Measurements from ENCODE around the gene KCNIP1. TPM values are rescaled to one million over a fixed set of nuclear protein-coding genes. Genes with fewer than 3 reads are reported as not detected.

KCNIP1 gene
- total and polyA plus RNA-seq, 10 of the 15 experiments (the other 5 are each of a cell fraction or from before 2014, with no cell fraction given) = not detected

- no peak for TF ChIP-seq SP1 (IDR thresholded peaks at IDR 0.05; ENCODE audit: low read depth, low read length)
- TF ChIP-seq ZBTB33 (IDR thresholded peaks at IDR 0.05) = no peak
- no peak for TF ChIP-seq POLR2AphosphoS5 (IDR thresholded peaks at IDR 0.05; ENCODE audit: low read length)
- no peak for TF ChIP-seq E2F8 (IDR thresholded peaks at IDR 0.05; ENCODE audit: low read depth, partially characterized antibody)
- no peak for TF ChIP-seq KDM1A (IDR thresholded peaks at IDR 0.05; ENCODE audit: borderline replicate concordance)
- TF ChIP-seq RELA (IDR thresholded peaks at IDR 0.05; ENCODE audit: borderline replicate concordance, partially characterized antibody) = no peak
- TF ChIP-seq WRNIP1 (IDR thresholded peaks at IDR 0.05; ENCODE audit: borderline replicate concordance, low read depth, low read length) = no peak
- TF ChIP-seq NR2C1 (IDR thresholded peaks at IDR 0.05) = no peak
- no peak for TF ChIP-seq ZBED1 (IDR thresholded peaks at IDR 0.05; ENCODE audit: borderline replicate concordance)
- TF ChIP-seq IKZF1 (conservative IDR thresholded peaks at IDR 0.05) = no peak
- no peak for TF ChIP-seq SUZ12 (IDR thresholded peaks at IDR 0.05; ENCODE audit: unreplicated experiment)
- TF ChIP-seq IRF4 (IDR thresholded peaks at IDR 0.05; ENCODE audit: low read depth, low read length) = no peak
- TF ChIP-seq REST (IDR thresholded peaks at IDR 0.05; ENCODE audit: low read depth, low read length) = no peak
- TF ChIP-seq RCOR1 (conservative IDR thresholded peaks at IDR 0.05; ENCODE audit: low read depth, low read length) = no peak
- no TSS peak for BruUV-seq (replicated peaks)
- ChIA-PET RAD21 (ENCODE audit: unreplicated experiment) (no interaction called here), POLR2A (no interaction called here), SMC1A (ENCODE audit: uncharacterized antibody, unreplicated experiment) (no interaction called here), CTCF (no interaction called here)
- no peak for FAIRE-seq
- Histone ChIP-seq H3K4me1 (ENCODE audit: control insufficient read depth, insufficient read depth, low read length) (no peaks in the 10 kb centered on the region), H3K27ac (ENCODE audit: control insufficient read depth, insufficient read depth) (no peak overlapping the region), H3K36me3 (ENCODE audit: control insufficient read depth in 2 of 2, insufficient read depth in 2 of 2, low read length in 1 of 2) (no peaks in the 10 kb centered on the region), H3K9me3 (replicated peaks; ENCODE audit: control insufficient read depth, insufficient read depth, low read length) (no peaks in the 10 kb centered on the region), H2AFZ (ENCODE audit: control insufficient read depth, low read depth, low read length) (no peak overlapping the region), H3K9ac (ENCODE audit: control insufficient read depth, insufficient read depth, low read length) (no peak overlapping the region), H3K27me3 (replicated peaks in 1 of 2; ENCODE audit: control insufficient read depth in 2 of 2, insufficient read depth in 2 of 2, low read length in 1 of 2) (peaks cover 0 to 2% of the 10 kb centered on the region in 2 experiments; a peak in 2 of 4 replicates), H3K4me2 (ENCODE audit: control insufficient read depth, insufficient read depth) (no peak overlapping the region), H4K20me1 (ENCODE audit: control insufficient read depth, insufficient read depth) (no peaks in the 10 kb centered on the region), H3K4me3 (no peak overlapping the region), H3K79me2 (ENCODE audit: control insufficient read depth, insufficient read depth, low read length) (no peaks in the 10 kb centered on the region)
- no peak for DNase-seq (ENCODE audit: low read depth, low spot score)
- in situ Hi-C loops (cut with MboI) = no loop called here
- intact Hi-C loops (cut with micrococcal nuclease; ENCODE audit: unreplicated experiment) = no loop called here
- no peak for ATAC-seq
- 8% methylated on average over 3 of the region's 3 CpGs for WGBS (ENCODE audit: insufficient coverage, insufficient replicate concordance, low lambda C conversion rate, missing lambda C conversion rate)
Observed at GRCh38 chr5:170538096-170538465, 34.3 kb downstream of the KCNIP1 start.

Data from GM12878 (cell line).